T47D (cell line): ENCODE data around the gene MYOG.

Source experiments
- DNase-seq, 2 experiments: peaks; one replicate each; pipeline versions ENCODE4 v3.0.0 to v3.0.0-alpha.2; 2011 to 2012; ENCODE audit warnings: low read depth in 1 of 2, low spot score in 1 of 2
- JUND ChIP-seq: IDR thresholded peaks from 2 replicates; pipeline ENCODE4 v1.6.1; 2012; ENCODE audit warnings: low read depth
- in situ Hi-C: cut with HindIII; loops from 2 replicates; pipeline ENCODE4 v1.10.0; 2016; ENCODE audit warnings: low sequenced_read_pairs, low pct_unique_long_range_greater_than_20kb

The MYOG gene

GRCh38 chr1:203104789-203105390 is 19.1 kb upstream of the MYOG start:
- no peak for TF ChIP-seq JUND
- DNase-seq: no peak
- in situ Hi-C loops: no loop called here

GRCh38 chr1:203103829-203104495 is 18.1 kb upstream of the MYOG start:
- no peak for TF ChIP-seq JUND
- in situ Hi-C loops: no loop called here
- DNase-seq: no peak

GRCh38 chr1:203103216-203103615 is 17.4 kb upstream of the MYOG start:
- TF ChIP-seq JUND: no peak
- in situ Hi-C loops: no loop called here
- no peak for DNase-seq

- TF ChIP-seq JUND: no peak
- in situ Hi-C loops: no loop called here
- DNase-seq: no peak
Observed at GRCh38 chr1:203101813-203102634, 16.2 kb upstream of the MYOG start.

- DNase-seq: peak in 1 of 2 experiments; percentile 93
- TF ChIP-seq JUND: no peak
Observed at GRCh38 chr1:203100516-203100869, 14.7 kb upstream of the MYOG start.

GRCh38 chr1:203099805-203100515 is 14.1 kb upstream of the MYOG start:
- TF ChIP-seq JUND: no peak
- in situ Hi-C loops: no loop called here
- DNase-seq: peak in 1 of 2 experiments; percentile 43

More at GRCh38 chr1:203100516-203100869, 14.7 kb upstream of the MYOG start:
- in situ Hi-C loops: no loop called here

- TF ChIP-seq JUND: no peak
- DNase-seq: no peak
Observed at GRCh38 chr1:203098914-203099520, 13.2 kb upstream of the MYOG start.

GRCh38 chr1:203098445-203098844 is 12.6 kb upstream of the MYOG start:
- DNase-seq: no peak
- in situ Hi-C loops: no loop called here
- no peak for TF ChIP-seq JUND

More at GRCh38 chr1:203098914-203099520, 13.2 kb upstream of the MYOG start:
- in situ Hi-C loops: no loop called here

GRCh38 chr1:203097001-203097400 is 11.2 kb upstream of the MYOG start:
- DNase-seq: no peak
- no peak for TF ChIP-seq JUND
- in situ Hi-C loops: no loop called here

- no peak for TF ChIP-seq JUND
- in situ Hi-C loops: no loop called here
- no peak for DNase-seq
Observed at GRCh38 chr1:203096566-203096965, 10.8 kb upstream of the MYOG start.

GRCh38 chr1:203095061-203095690 is 9.4 kb upstream of the MYOG start:
- DNase-seq: no peak
- in situ Hi-C loops: no loop called here
- no peak for TF ChIP-seq JUND
